ENCODE results near the gene RYR1.

- TF ChIP-seq CTCF (IDR thresholded peaks at IDR 0.05; ENCODE audit: insufficient read depth, low read length, poor library complexity, severe bottlenecking) (no peak), EZH2phosphoT487 (conservative IDR thresholded peaks at IDR 0.05; ENCODE audit: low read length) (no peak)
Observed at GRCh38 chr19:38490861-38491260, 57.4 kb downstream of the RYR1 start.

Measured in SU-DHL-6 (cell line).